Neural progenitor cell (in vitro differentiated cells): ENCODE results near the gene TRIM46.

Source experiments
- EZH2 ChIP-seq: fragments of 200-600 bp; sonication (generic); IDR thresholded peaks from 2 replicates; pipeline ENCODE4 v1.6.1; 2017; ENCODE audit warnings: antibody characterized with exemption, mild to moderate bottlenecking, moderate library complexity
- TF ChIP-seq, protein P1 (sequence below): fragments of 200-600 bp; sonication (generic); IDR thresholded peaks from 2 replicates; pipeline ENCODE4 v1.5.1; 2017; ENCODE audit warnings: antibody characterized with exemption, mild to moderate bottlenecking

DNA sequence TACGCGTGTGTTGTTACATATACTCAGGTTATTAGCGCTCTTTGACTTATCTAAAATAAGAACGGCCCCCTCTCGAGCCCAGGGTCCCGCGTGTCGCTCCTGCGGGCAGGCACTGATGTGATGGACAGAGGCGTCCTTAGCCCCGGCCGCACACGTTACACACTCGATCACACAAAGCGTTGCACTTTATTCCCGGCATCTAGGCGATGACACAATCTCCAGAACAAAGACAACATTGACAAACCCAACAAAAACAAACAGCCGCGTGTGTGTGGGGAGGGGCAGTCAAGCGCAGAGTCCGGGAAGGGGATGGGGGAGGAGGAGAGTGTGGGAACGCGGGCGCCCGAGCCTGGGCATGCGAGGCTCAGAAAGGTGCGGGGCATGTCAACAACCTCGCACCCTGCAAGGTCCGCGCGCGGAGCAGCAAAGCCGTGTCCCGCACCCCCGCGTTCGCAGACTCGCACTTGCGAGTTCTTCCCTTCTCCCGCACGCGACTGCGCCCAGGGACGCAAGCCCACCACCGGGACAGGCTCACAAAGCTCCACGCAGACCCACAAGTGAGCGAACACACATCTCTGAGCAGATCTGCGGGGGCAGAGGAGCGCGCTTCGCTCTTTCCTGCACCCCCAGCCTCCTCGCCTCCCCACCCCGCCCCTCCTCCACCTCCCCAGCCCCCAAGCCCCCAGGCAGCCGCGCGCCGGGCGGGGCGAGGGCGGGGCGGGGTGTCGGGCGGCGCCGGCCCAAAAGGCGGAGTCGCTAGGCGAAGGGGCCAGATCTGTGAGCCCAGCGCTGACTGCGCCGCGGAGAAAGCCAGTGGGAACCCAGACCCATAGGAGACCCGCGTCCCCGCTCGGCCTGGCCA is 46.3 kb upstream of the TRIM46 start, which contains the start of gene EFNA1:
- TF ChIP-seq, protein P1, sequence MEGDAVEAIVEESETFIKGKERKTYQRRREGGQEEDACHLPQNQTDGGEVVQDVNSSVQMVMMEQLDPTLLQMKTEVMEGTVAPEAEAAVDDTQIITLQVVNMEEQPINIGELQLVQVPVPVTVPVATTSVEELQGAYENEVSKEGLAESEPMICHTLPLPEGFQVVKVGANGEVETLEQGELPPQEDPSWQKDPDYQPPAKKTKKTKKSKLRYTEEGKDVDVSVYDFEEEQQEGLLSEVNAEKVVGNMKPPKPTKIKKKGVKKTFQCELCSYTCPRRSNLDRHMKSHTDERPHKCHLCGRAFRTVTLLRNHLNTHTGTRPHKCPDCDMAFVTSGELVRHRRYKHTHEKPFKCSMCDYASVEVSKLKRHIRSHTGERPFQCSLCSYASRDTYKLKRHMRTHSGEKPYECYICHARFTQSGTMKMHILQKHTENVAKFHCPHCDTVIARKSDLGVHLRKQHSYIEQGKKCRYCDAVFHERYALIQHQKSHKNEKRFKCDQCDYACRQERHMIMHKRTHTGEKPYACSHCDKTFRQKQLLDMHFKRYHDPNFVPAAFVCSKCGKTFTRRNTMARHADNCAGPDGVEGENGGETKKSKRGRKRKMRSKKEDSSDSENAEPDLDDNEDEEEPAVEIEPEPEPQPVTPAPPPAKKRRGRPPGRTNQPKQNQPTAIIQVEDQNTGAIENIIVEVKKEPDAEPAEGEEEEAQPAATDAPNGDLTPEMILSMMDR: no peak
- TF ChIP-seq EZH2: peak; percentile 39
